Fibroblast of skin of abdomen (primary cell): ENCODE measurements around the gene NECAB3.

Source experiments
- DNase-seq: peaks from one replicate; pipeline ENCODE4 v3.0.0-alpha.2; 2013

Gene NECAB3

DNA sequence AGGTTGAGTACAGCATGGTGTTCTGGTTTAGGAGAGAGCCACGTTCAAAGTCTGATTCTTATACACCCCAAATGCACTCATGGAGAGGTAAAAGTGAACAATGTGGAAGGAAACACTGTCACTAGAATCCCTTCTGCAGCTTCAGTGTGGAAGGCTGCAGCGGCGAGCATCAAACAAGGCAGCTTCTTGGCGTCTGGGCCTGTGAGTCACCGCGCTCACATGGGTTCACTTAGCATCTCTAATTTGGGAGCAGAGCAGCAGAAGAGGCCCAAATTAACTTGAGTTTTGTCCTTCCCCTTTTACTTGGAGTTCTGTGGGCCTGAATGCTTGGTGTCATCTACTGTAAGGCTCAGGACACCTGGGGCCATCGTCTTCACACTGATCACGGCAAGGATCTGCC, 22.9 kb upstream of the NECAB3 start:
- peak; percentile 81 for DNase-seq

GRCh38 chr20:33696448-33696847, 22.2 kb upstream of the NECAB3 start:
- DNase-seq: no peak

- DNase-seq: no peak
Observed at GRCh38 chr20:33694639-33695012, 20.4 kb upstream of the NECAB3 start.

GRCh38 chr20:33693741-33694638, 19.8 kb upstream of the NECAB3 start:
- no peak for DNase-seq

DNA sequence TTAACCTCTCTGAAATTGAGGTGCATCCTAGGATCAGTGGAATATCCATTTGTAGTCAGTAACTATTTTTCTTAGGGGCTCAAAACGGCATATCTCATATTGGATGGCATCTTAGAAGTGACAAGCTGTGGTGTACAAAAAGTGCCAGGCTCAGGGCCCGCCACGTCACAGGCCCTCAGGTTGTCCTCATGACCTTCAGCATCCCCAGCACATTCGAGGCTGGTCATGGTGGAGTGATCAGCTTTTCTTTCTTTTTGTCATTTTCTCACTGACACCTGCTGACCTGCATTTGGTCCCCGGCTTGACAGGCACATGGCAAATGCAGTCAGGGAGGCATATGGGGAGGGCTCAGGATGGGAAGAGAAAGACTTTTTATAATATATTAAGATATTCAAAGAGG, 19.1 kb upstream of the NECAB3 start:
- DNase-seq: no peak

- DNase-seq: no peak
Observed at GRCh38 chr20:33689973-33690372, 15.7 kb upstream of the NECAB3 start.

- DNase-seq: no peak
Observed at GRCh38 chr20:33689493-33689892, 15.3 kb upstream of the NECAB3 start.

DNA sequence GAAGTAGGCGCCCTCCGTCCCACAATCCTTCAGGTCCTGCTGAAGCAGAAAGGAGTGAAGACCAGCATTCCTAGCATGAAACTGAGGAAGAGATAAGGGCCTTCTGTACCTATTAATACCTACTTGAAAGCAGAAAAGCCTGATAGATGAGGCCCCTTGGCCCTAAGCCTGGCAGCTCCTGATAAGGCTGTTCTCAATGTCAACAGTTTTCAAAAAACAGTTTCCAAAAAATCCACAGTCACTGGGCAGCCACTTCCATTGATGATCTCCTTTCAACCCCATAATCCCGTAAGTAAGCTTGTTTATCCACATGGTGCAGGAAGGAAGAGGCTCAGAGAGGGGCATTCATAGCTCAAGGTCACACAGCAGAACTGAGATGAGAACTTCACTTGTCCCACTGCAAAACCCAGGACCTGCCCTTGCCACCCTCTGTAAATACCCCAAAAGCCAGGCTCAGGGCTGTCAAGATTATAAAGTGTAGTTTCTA, 14.8 kb upstream of the NECAB3 start:
- DNase-seq: no peak

GRCh38 chr20:33687993-33688937, 14.0 kb upstream of the NECAB3 start:
- no peak for DNase-seq

- no peak for DNase-seq
Observed at GRCh38 chr20:33687370-33687915, 13.2 kb upstream of the NECAB3 start.

DNA sequence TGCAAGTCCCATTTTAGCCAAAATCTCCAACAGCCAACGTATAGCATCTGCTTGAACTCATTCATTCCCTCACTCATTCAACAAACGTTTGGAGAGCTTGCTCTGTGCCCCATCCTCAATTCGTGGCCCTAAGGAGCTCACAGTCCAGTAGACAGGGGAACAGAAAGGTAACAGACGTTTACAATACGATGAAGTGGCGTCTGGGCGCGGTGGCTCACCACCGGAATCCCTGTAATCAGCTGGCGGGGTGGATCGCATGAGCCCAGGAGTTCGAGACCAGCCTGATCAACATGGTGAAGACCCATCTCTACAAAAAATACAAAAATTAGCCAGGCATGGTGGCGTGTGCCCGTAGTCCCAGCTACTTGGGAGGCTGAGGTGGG, 12.7 kb upstream of the NECAB3 start:
- DNase-seq: no peak

GRCh38 chr20:33686100-33686983, 12.1 kb upstream of the NECAB3 start, which contains the start of gene E2F1:
Gene E2F1 (minus strand): TSS chr20:33686385. CDS start chr20:33686264, 121 bp downstream.
- peak; percentile 93 for DNase-seq

DNA sequence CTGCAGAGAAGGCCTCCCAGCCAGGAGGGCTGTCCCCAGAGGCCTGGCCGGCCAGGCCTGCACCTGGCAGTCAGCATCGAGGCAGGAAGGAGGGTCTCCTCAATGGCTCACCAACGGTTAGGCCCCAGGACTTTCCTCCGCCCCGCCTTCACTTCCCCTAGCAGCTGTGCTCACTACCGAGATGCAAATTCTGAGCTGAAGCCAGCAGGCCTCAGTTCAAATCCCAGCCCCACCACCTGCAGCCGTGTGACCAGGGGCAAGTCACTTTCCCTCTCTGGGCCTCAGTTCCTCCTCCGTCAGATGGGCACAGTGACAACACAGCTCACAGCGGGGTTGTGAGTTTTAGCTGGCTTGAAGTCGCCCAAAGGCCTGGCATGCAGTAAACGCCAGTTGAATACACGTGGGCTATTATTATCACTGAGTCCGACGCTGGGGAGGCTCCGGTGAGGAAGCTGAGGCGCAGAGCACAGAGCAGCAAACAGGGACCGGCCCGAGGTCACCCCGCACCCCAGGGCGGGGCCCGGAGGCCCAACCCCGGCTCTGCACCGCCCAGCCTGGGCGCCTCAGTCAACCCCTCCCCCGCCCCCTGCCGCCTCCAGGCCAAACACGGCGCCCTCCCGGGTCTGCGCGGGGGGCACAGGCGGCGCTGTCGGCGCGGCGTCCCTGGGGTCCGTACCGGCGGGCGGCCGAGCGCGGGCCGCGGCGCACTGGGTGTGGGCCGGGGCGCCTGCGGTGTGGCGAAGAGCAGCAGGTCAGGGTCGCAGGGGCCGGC, 11.3 kb upstream of the NECAB3 start:
- no peak for DNase-seq

DNA sequence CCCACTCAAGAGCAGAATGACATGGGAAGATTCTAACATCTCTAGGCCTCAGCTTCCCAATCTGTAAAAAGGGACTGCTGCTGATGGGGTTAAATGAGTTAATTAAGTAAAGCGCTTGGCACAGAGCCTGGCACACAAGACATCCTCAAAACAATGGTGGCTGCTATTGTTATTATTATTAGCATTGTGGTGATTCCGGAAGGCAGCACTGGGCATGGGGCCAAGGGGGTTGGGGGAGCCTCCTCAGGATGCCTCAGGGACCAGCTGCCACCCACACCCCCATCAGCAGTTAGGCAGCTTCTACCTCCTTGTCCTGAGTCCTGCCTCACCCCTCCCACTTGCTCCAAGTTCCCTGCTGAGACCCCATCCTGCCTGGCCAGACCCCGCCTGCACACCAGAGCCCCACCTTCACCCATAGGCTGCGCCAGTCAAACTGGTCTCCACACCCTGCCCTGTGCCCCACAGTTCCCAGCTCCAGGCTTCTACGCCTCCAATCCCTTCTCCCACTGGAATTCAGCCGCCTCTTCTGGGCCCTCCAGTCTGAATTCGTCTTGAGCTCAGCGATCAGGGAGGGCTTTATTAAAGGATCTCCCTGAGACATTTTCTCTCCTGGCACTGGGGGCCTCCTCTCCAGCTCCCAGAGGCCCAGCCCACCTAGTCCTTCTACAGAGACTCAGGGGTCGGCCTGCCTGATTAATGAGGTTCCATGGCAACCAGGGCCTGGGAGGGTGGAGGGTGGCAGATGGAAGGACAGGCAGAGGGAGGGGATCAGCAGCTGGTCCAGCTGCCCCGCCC, 10.5 kb upstream of the NECAB3 start:
- DNase-seq: no peak

- DNase-seq: no peak
Observed at GRCh38 chr20:33681728-33682353, 7.6 kb upstream of the NECAB3 start.

DNA sequence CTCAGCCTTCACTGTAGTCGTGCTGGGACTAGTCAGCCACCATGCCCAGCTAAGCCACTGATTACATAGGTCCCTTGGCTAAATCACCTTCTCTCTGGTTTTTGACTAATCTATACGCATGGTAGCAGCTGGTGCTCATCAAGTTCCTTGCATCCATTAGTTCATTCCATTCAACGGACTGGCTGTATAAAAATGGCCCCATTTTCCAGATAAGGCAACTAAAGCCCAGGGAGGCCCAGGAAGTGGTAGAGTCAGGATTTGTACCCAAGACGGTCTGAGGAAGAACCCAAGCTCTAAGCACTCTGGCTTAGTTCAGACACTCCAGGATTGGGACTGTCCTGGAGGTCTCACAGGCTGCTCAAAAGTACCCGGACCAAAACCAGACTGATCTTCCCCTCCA, 7.1 kb upstream of the NECAB3 start:
- DNase-seq: no peak

DNA sequence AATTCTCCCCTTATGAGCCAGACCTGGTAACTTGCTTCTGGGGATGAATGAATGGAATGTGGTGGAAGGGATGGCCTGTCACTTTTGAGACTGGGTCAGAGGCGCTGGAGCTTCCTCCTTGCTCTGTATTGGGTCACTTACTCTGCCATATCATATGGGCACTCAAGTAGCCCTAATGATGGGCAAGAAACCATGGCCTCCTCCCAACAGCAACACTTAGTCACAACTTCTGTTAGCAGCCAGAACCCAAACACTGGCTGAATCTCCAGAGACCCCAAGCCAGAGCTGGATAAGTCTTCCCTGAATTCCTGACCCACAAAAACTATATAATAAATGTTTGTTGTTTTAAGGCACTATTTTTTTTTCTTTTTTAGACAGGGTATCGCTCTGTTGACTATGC, 6.5 kb upstream of the NECAB3 start:
- DNase-seq: no peak

DNA sequence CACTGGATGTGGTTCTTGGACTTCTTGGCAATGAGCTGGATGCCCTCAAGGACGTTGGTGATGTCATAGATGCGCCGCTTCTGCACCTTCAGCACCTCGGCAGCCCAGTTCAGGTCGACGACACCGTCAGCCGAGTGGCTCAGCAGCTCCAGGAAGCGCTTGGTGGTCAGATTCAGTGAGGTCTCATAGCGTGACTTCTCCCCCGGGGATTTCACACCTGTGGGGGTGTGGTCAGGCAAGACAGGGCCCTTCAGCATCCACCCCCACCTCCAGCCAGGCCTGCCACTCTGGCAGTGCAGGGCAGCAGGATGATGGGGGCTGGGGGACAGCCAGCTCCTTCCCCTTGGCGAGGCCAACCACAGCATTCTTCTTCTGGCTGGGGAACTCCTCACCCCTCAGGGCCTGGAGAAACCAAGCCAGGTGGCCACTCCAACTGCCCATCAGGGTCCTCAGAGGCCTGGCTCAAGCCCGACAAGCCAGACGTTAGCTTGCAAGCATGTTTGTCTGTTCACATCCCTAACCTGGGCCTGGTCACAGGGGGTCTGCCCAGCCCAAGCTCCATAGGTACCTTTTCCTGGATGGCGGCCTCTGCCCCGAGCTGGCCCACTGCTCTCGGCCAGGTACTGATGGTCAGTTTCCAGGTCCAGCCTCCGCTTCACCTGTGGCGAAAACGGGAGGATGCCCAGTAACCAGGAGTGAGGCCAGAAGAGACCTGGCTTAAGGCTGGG, 5.7 kb upstream of the NECAB3 start:
- DNase-seq: no peak
